D721Med (cell line): ENCODE results near the gene COL6A2.

Experiments
- DNase-seq: peaks from one replicate; pipeline ENCODE4 v3.0.0; 2011; ENCODE audit warnings: low spot score; ENCODE audit not compliant: insufficient read length
- FAIRE-seq: peaks from 2 replicates; lab custom pipeline; 2011; peaks lifted over from hg19 to GRCh38; lab: Jason Lieb, UNC
- CTCF ChIP-seq: IDR thresholded peaks from 2 replicates; pipeline ENCODE4 v1.5.1; 2012; ENCODE audit warnings: mild to moderate bottlenecking, control low read depth; ENCODE audit not compliant: insufficient read depth; ENCODE audit errors: missing control alignments

Gene COL6A2

GRCh38 chr21:46127239-46128105 is 29.6 kb downstream of the COL6A2 start:
- DNase-seq (no peak), FAIRE-seq (no peak)
- TF ChIP-seq CTCF = no peak

DNA sequence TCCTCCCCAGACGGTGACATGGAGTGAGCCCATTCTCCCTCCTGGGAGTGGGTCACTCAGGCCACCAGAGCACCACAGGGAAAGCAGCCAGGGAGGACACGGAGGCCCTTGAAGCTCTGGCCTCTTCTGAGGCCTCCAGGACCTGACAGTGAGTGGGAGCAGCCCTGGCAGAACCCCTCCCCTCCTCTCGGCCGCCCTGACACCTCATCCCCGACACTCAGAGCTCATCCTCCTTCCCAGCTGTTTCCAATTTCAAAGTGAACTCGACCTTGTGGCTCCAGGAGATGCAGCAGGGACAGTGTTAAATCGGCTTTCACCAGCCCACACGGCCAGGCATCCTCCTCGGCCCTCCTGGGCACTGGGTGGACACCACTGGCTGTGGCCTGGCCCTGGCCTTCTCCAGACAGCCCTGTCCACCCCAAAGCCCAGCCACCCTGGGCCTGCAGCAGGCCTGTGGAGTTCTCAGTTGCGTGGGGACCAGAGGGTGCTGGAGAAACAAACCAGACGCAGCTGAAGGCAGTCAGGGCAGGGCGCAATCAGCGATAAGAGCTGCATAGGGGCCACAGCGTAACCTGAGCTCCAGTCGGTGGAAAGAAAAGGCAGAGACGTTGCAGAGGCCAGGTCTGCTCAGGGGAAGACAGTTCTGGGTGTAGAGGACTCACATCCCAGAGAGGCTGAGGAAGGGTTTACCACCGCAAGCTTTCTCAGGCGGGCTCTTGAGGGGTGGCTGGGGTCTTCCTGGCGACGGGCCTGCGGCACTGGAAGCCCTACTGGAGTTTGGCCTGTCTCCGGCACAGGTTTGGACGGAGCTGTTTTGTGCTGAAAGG is 30.4 kb downstream of the COL6A2 start:
- DNase-seq (no peak), FAIRE-seq (no peak)
- no peak for TF ChIP-seq CTCF

DNA sequence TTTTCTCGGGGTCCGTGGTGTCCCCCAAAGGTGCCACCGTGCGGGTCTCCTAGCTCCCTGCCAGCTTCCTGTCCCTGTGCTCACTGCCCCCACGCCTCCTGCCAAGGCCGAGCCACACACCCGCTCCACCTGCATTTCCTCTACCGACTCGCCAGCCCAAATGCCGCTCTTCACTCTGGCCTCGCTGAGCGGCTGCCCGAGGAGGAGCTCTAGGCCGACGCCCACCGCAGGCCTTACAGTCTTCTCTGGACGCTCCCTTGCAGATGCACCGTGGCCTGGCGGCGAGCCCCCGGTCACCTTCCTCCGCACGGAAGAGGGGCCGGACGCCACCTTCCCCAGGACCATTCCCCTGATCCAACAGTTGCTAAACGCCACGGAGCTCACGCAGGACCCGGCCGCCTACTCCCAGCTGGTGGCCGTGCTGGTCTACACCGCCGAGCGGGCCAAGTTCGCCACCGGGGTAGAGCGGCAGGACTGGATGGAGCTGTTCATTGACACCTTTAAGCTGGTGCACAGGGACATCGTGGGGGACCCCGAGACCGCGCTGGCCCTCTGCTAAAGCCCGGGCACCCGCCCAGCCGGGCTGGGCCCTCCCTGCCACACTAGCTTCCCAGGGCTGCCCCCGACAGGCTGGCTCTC is 31.1 kb downstream of the COL6A2 start:
- no peak for TF ChIP-seq CTCF
- DNase-seq = no peak
- no peak for FAIRE-seq

- FAIRE-seq (no peak), DNase-seq (no peak)
- TF ChIP-seq CTCF = no peak
Measured at GRCh38 chr21:46129846-46130651, 32.1 kb downstream of the COL6A2 start.

- DNase-seq (no peak), FAIRE-seq (no peak)
- no peak for TF ChIP-seq CTCF
Measured at GRCh38 chr21:46130831-46131587, 33.1 kb downstream of the COL6A2 start.

- no peak for DNase-seq
- no peak for TF ChIP-seq CTCF
- no peak for FAIRE-seq
Measured at GRCh38 chr21:46131588-46131837, 33.6 kb downstream of the COL6A2 start.
